Stimulated activated CD4-positive, alpha-beta T cell treated with anti-CD3 and anti-CD28 coated beads, Interleukin-4, amount 100 ng/mL, for 4 hours (primary cell): ENCODE results near the gene KCNAB1.
"Not testable (repeated sequence)": the region's sequence is repeated elsewhere in the genome, so short reads cannot be mapped to it uniquely, and the experiment has no call there.

Source experiments
- DNase-seq, 2 experiments: peaks; one replicate each; pipeline ENCODE4 v3.0.0-alpha.2; 2020

Gene KCNAB1

GRCh38 chr3:156548041-156548687, 427.8 kb downstream of the KCNAB1 start:
- no peak for DNase-seq

DNA sequence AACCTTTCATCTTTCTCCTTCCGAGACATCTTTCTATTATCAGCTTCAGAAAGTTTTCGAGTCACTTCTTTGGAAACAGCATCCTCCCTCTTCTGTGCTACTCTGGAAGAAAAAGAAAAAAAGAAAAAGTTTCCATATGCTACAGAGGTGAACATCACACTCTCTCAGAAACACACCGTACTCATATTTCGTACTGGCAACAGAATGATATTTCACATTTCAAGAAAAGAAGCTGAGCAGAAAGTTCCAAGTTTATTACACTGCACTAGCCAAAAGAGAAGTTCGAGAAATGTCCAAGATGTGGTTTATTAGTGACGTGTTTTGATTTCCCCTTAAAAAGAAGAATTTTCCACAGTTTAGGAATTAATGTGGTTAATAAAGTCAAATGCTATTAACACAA, 428.5 kb downstream of the KCNAB1 start:
- no peak for DNase-seq

DNA sequence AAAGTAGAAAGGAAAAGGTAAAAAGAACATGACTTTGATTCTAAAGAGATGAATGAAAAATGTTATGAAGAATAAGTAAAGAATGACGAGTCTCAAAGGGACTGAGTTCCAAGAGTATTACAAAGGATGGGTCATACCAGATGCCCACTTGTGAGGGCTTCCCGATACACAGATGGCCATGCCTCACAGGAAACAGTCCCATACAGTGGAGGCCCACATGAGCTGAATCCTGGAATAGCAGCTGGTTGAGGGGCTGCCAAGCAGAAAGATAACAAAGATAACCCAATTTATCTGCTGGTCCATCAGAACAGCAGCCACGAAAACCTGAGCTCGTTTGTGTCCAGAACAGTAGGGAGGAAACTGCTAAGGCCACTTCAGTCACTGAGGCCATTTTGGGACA, 430.9 kb downstream of the KCNAB1 start:
- no peak for DNase-seq

DNA sequence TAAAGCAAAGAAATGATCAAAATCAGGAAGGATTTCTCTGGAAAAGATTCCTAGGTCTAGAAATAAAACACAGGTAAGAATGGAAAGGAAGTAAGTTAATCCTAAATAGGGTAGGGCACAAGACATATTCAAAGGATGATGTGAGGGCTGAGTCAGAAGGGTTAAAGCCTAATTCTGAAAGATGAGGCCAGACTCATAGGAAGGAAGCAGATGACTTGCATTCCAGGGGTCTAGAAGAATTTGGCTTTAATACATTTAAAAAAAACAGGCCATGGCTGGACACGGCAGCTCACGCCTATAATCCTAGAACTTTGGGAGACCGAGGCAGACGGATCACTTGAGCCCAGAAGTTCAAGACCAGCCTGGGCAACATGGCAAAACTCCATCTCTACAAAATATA, 431.4 kb downstream of the KCNAB1 start:
- no peak for DNase-seq

DNA sequence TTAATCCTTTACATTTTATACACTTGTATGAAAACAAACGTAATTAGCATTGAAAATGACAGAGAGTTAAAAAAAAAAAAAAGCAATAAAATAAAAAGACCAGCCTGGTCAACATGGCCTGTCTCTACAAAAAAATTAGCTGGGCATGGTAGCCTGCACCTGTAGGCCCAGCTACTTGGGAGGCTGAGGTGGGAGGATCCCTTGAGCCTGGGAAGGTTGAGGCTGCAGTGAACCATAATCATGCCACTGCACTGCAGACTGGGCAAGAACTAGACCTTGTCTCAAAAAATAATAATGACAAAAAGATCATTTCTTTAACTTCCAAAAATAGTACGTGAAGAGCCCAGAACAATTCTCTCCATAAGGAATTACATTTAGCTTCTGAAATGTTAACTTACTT, 432.6 kb downstream of the KCNAB1 start:
- DNase-seq = no peak

DNA sequence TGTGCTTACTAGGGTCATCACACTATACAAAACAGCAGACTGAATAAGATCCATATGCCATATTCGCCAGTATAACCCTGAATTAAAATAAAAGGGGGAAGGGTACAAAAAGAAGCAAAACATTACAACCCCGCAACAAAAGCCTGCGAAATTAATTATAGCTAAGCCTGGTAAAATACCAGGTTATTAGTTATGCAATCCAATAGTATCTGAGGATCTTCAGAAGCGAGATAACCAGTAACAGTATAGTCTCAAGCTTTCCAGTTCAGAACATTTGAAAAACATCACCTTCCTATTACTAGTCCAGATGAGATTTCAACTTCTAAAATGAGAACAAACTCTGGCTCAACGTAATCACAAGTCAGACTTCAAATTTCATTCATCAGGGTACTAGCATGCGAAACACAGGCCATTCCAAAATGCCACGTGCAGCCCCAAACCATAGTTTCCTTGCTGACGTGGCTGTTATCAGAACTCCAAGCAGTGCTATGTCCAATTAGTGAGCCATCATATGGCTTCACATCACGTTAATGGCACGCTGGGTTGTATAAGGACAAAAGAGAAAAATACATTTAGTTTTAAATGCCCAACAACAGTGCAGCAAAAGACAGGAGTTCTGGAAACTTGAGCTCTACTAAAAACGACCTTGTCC, 433.5 kb downstream of the KCNAB1 start:
- no peak for DNase-seq

- no peak for DNase-seq
Observed at GRCh38 chr3:156554515-156554841, 434.1 kb downstream of the KCNAB1 start.

DNA sequence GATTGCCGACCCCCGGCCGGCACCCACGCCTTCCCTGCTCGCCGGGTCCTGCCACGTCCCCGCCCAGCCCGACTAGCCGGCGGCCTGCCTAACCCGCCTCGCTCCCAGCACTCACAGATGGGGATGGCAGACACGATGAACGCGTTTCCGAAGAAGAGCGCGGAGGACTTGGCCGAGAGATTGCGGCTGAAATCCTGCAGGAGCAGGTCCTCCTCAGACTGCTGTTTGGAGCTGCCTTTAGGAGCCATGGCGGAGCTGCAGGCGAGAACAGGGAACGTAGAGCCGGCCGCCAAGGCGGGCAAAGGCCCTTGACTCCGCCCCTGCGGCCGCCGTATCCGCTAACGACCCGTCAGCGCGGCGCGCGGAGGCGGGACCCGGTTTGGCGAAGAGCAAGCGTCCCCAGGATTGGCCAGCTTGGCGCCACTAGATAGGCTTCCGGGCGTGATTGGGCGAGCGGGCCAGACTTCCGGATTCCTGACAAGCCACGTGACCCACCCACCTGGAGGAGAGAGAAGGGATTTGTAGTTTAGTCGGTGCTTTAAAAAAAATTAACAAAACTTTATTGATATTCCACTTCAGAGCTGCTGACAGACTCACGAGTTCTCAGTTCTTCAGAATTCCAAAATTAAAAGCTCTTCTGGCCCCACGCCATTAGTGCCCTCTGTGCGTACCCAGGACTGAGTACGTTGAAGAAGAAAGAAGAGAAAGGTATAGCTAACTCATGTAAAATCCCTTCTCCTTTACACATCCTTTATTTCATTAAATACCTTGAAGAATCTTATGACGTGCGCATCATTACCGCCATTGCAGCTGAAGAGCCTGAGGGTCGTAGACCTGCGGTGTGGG, 434.7 kb downstream of the KCNAB1 start, which contains the start of gene SSR3:
Gene SSR3, minus strand, starts transcription at position 276 of the 846 bp plus-strand sequence. Its CDS starts 28 bp downstream, at position 248.
- DNase-seq = peak; percentile 98 to 99

GRCh38 chr3:156558389-156558788, 438.0 kb downstream of the KCNAB1 start:
- no peak for DNase-seq

GRCh38 chr3:156559321-156559720, 438.9 kb downstream of the KCNAB1 start:
- DNase-seq = no peak

GRCh38 chr3:156561533-156561932, 441.2 kb downstream of the KCNAB1 start:
- DNase-seq = no peak

- DNase-seq = not testable (repeated sequence)
Observed at GRCh38 chr3:156562486-156562885, 442.1 kb downstream of the KCNAB1 start.

DNA sequence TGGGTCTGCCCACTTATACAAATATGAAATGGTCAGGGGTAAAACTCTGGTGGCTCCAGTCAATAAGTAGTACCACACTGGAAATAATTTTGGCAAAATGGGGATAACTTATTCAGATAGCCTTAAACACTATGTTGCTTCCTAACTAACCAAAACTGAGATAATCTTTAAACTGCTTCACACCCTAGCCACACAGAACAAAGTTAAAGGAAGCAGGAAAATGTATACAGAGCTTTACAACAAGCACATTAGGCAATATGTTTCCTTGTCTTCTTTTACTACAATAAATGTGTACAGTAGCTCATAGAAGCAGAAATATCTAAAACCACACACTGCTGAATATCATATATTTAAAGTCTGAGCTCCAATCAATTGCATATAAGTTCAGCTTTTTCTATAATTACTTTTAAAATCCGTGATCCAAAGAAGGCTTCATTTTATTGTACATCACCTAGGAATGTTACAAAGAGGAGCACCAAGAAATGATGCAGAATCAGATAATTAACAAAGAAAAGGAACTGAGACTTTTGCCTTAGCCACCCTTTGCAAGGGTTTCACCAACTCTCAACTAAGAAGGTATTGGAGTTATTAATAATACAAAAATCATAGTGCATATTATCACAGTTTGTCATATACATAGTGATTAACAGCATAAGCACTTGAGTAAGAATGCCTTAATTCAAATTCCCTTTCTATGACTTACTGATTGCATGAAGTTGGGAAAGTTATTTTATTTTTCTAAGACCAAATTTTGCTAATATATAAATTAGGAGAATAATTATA, 443.7 kb downstream of the KCNAB1 start:
- no peak for DNase-seq

- not testable (repeated sequence) for DNase-seq
Observed at GRCh38 chr3:156569016-156569415, 448.6 kb downstream of the KCNAB1 start.

DNA sequence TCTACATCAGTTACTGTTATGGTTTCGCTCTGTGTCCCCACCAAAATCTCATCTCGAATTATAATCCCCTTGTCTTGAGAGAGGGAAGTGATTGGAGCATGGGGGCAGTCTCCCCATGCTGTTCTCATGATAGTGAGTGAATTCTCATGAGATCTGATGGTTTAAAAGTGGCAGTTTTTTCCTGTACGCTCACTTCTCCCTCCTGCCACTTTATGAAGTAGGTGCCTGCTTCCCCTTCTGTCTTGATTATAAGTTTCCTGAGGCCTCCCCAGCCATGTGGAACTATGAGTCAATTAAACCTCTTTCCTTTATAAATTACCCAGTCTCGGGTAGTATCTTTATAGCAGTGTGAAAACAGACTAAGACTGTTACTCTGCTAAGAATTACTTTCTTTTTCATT, 449.5 kb downstream of the KCNAB1 start:
- DNase-seq = not testable (repeated sequence)

DNA sequence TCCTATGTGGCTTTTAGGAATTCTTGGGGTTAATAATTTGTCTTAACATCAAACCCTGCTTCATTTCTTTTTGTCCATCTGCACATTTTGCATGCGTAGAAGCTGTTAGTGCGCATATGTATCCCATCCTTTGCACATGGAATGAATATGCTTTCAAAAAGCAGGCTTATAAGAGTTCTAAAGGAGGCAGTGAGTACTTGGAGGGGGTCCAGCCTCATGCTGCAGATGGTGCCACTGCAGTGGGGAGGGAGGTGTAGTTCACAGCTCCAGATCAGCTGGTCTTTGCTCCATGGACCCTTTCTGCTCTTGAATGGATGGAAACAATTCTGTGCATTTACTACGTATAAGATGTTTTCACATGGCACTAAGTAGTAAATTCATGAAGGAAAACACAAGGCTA, 455.3 kb downstream of the KCNAB1 start:
- no peak for DNase-seq

GRCh38 chr3:156576051-156576450, 455.7 kb downstream of the KCNAB1 start:
- DNase-seq = no peak

DNA sequence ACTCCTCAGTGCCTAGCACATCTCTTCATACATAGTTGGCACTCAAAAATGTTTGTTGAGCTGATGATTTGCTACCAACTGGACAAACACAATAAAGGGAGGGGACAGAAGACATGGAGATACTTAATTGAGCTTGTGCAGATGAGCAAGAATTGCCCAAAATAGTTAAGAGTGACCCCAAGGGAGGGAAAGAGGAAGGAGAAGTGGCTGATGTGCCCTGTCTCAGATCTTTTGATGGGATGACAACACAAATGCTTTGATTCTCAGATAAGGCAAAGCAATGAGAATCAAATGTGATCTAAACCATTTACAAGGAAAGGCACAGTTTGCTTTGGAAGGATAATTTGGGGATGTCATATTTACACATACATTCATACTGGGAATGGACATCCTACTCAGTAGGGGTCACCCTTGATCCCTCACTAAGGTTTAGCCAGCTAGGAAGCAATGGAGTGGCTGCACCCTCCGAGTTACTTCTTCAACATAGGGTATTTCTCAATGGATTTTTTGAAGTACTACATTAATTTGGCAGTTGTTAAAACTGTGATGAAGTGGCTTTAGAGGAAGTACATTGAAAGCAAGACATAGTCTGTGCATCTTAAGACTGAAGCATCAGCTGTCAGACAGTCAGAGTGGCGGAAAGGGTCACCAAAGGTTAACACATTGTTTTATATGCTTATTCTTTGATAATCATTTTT, 456.4 kb downstream of the KCNAB1 start:
- no peak for DNase-seq

DNA sequence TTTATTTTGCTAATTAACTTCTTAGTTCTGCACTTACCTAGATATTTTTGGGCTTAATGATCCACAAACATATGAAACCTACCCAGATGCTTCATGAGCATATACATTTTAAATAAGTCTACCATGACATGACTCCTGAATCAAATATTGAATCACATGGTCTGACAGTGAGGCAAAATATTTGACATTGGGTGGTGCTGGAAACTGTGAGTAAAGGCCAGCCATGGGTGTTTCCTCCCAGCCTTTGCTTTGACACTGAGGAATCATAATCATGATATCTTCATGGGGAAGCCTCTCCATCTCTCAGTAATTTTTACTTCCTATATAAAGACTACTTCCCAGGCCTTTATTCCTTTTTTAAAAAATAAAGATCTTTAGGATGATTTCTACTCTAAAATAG, 457.4 kb downstream of the KCNAB1 start:
- DNase-seq = peak in 1 of 2 experiments; percentile 8

GRCh38 chr3:156579427-156579851, 459.1 kb downstream of the KCNAB1 start:
- no peak for DNase-seq

DNA sequence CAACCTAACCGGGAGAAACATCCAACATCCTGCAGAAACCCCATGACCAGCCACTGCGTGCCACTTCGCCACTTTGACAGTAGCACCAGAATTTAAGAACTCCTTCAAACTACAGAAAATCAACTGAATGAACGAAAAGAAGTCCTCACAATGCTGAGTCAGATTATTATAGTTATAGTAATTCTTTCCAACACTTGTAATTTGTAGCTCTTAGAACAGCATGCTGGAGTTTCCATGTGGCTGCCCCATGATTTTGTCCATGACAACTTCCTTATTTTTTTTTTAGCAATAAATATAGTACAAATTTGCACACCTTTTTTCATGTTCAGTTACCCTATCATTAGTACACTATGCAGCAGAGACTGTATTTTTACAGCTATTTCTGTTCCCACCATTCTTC, 460.7 kb downstream of the KCNAB1 start:
- no peak for DNase-seq

GRCh38 chr3:156581954-156582353, 461.6 kb downstream of the KCNAB1 start:
- no peak for DNase-seq
